Measurements from ENCODE around the gene MYMX. TPM values are rescaled to one million over a fixed set of nuclear protein-coding genes. Genes with fewer than 3 reads are reported as not detected.

Gene MYMX
- total and polyA plus RNA-seq, 2 of the 13 experiments (the other 11 are each of a cell fraction or from before 2014, with no cell fraction given): not detected

DNA sequence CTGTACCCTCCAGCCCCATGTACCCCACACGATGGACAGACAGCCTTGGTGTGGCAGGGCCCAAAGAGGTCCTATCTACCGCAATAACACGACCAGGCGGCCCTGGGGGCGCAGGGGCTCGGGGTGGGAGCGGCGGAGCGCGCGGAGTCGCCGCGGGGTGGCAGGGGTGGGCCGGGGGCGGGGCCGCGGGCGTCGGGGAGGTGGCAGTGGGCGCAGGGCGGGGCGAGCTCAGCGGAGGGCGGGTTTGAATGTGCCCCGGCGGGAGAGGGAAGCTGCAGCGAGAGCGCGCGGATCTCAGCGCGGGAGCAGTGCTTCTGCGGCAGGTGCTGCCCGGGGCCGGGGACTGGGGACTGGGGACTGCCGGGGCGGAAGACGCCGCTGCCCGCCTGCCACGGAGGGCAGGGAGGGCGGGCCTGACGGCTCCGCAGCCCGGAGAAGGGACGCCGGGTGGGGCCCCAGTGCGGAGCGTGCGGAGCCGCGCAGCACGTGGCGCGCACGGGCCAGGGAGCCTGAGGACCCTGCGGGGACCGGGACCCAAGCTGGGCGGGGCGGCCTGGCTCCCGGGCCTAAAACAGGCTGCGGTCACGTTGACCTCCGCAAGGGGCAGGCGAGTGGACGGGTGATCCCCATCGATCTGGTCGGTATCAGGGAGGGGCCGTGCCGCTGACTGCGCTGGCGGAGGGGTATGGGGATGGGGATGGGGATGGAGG is 6.7 kb downstream of the MYMX start, which contains the start of gene SLC29A1 (continued):
- TF ChIP-seq, protein P1, sequence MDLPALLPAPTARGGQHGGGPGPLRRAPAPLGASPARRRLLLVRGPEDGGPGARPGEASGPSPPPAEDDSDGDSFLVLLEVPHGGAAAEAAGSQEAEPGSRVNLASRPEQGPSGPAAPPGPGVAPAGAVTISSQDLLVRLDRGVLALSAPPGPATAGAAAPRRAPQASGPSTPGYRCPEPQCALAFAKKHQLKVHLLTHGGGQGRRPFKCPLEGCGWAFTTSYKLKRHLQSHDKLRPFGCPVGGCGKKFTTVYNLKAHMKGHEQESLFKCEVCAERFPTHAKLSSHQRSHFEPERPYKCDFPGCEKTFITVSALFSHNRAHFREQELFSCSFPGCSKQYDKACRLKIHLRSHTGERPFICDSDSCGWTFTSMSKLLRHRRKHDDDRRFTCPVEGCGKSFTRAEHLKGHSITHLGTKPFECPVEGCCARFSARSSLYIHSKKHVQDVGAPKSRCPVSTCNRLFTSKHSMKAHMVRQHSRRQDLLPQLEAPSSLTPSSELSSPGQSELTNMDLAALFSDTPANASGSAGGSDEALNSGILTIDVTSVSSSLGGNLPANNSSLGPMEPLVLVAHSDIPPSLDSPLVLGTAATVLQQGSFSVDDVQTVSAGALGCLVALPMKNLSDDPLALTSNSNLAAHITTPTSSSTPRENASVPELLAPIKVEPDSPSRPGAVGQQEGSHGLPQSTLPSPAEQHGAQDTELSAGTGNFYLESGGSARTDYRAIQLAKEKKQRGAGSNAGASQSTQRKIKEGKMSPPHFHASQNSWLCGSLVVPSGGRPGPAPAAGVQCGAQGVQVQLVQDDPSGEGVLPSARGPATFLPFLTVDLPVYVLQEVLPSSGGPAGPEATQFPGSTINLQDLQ (CRISPR knock-in tag; IDR thresholded peaks at IDR 0.05): peak; percentile 84
- TF ChIP-seq NR2F2 (IDR thresholded peaks at IDR 0.05; ENCODE audit: borderline replicate concordance, low read depth): no peak
- TF ChIP-seq ZNF333 (CRISPR knock-in tag; IDR thresholded peaks at IDR 0.05; ENCODE audit: borderline replicate concordance): no peak
- TF ChIP-seq ZNF20 (CRISPR knock-in tag; IDR thresholded peaks at IDR 0.05): no peak
- no peak for TF ChIP-seq KLF11 (CRISPR knock-in tag; IDR thresholded peaks at IDR 0.05)
- TF ChIP-seq, protein P2, sequence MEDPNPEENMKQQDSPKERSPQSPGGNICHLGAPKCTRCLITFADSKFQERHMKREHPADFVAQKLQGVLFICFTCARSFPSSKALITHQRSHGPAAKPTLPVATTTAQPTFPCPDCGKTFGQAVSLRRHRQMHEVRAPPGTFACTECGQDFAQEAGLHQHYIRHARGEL (CRISPR knock-in tag; IDR thresholded peaks at IDR 0.05): no peak
- TF ChIP-seq, protein P3, sequence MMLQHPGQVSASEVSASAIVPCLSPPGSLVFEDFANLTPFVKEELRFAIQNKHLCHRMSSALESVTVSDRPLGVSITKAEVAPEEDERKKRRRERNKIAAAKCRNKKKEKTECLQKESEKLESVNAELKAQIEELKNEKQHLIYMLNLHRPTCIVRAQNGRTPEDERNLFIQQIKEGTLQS (CRISPR knock-in tag; IDR thresholded peaks at IDR 0.05): peak; percentile 47; the same call in 1 of the 2 replicates
- TF ChIP-seq ZBTB7A (CRISPR knock-in tag; IDR thresholded peaks at IDR 0.05): peak; percentile 44; the same call in 1 of the 2 replicates
- TF ChIP-seq IRF2 (CRISPR knock-in tag; IDR thresholded peaks at IDR 0.05): peak; percentile 67; the same call in 1 of the 2 replicates
- TF ChIP-seq MYNN (CRISPR knock-in tag; IDR thresholded peaks at IDR 0.05; ENCODE audit: low read depth): no peak
- TF ChIP-seq ZNF703 (CRISPR knock-in tag; IDR thresholded peaks at IDR 0.05; ENCODE audit: borderline replicate concordance): no peak; the same call in 1 of the 2 replicates
- no peak; the same call in none of the 2 replicates for TF ChIP-seq EEA1 (CRISPR knock-in tag; IDR thresholded peaks at IDR 0.05; ENCODE audit: borderline replicate concordance)
- TF ChIP-seq RAD21 (CRISPR knock-in tag; IDR thresholded peaks at IDR 0.05): peak; percentile 43; the same call in 1 of the 2 replicates
- peak; percentile 61; the same call in 1 of the 2 replicates for TF ChIP-seq ZNF264 (CRISPR knock-in tag; IDR thresholded peaks at IDR 0.05)
- TF ChIP-seq SOX13 (IDR thresholded peaks at IDR 0.05): no peak
- peak in 1 of 2 experiments; percentile 37; a peak in 2 of 4 replicates for TF ChIP-seq SOX13 (CRISPR knock-in tag; conservative IDR thresholded peaks at IDR 0.05 in 1 of 2, IDR thresholded peaks at IDR 0.05 in 1 of 2)
- TF ChIP-seq ZNF780A (CRISPR knock-in tag; IDR thresholded peaks at IDR 0.05): 0 out of 2 replicates have a peak, but pooled peaks have one; percentile 18
- TF ChIP-seq RAD51 (IDR thresholded peaks at IDR 0.05; ENCODE audit: borderline replicate concordance): no peak
- TF ChIP-seq ZNF350 (CRISPR knock-in tag; IDR thresholded peaks at IDR 0.05; ENCODE audit: borderline replicate concordance, low read depth): no peak
- no peak for TF ChIP-seq SOX6 (IDR thresholded peaks at IDR 0.05)
- TF ChIP-seq SOX6 (CRISPR knock-in tag; IDR thresholded peaks at IDR 0.05): 0 out of 2 replicates have a peak, but pooled peaks have one; percentile 28
- TF ChIP-seq, protein P4, sequence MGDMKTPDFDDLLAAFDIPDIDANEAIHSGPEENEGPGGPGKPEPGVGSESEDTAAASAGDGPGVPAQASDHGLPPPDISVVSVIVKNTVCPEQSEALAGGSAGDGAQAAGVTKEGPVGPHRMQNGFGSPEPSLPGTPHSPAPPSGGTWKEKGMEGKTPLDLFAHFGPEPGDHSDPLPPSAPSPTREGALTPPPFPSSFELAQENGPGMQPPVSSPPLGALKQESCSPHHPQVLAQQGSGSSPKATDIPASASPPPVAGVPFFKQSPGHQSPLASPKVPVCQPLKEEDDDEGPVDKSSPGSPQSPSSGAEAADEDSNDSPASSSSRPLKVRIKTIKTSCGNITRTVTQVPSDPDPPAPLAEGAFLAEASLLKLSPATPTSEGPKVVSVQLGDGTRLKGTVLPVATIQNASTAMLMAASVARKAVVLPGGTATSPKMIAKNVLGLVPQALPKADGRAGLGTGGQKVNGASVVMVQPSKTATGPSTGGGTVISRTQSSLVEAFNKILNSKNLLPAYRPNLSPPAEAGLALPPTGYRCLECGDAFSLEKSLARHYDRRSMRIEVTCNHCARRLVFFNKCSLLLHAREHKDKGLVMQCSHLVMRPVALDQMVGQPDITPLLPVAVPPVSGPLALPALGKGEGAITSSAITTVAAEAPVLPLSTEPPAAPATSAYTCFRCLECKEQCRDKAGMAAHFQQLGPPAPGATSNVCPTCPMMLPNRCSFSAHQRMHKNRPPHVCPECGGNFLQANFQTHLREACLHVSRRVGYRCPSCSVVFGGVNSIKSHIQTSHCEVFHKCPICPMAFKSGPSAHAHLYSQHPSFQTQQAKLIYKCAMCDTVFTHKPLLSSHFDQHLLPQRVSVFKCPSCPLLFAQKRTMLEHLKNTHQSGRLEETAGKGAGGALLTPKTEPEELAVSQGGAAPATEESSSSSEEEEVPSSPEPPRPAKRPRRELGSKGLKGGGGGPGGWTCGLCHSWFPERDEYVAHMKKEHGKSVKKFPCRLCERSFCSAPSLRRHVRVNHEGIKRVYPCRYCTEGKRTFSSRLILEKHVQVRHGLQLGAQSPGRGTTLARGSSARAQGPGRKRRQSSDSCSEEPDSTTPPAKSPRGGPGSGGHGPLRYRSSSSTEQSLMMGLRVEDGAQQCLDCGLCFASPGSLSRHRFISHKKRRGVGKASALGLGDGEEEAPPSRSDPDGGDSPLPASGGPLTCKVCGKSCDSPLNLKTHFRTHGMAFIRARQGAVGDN (CRISPR knock-in tag; IDR thresholded peaks at IDR 0.05): peak; percentile 96
- TF ChIP-seq, protein P5, sequence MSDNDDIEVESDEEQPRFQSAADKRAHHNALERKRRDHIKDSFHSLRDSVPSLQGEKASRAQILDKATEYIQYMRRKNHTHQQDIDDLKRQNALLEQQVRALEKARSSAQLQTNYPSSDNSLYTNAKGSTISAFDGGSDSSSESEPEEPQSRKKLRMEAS (IDR thresholded peaks at IDR 0.05): peak; percentile 96
